HG02981 (cell line): Measurements from ENCODE around the gene AHRR.
"Not testable (repeated sequence)": the region's sequence is repeated elsewhere in the genome, so short reads cannot be mapped to it uniquely, and the experiment has no call there.

Experiments
- ATAC-seq: cut with Tn5 transposase; IDR thresholded peaks from one replicate; pipeline ENCODE4 v1.9.1; 2021; ENCODE audit warnings: mild to moderate bottlenecking, moderate library complexity; ENCODE audit not compliant: unreplicated experiment

AHRR gene

DNA sequence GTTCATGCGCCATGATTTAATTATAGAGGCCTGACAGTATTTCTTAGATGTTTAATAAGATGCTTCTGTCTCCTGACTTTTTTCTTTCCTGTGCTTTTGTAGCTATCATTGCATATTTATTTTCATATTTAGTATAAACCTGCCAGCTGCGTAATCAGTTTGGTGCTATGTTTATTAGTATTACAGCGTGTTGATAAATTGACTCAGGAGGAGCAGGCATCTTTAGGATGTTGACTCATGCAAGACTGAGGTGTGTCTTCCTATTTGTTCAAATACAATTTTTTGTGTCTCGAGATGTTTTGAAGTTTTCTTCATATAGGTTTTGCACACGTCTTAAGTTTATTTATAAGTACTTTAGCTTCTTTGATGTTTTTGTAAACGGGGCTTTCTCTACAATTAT is 85.5 kb downstream of the AHRR start:
- ATAC-seq = no peak

DNA sequence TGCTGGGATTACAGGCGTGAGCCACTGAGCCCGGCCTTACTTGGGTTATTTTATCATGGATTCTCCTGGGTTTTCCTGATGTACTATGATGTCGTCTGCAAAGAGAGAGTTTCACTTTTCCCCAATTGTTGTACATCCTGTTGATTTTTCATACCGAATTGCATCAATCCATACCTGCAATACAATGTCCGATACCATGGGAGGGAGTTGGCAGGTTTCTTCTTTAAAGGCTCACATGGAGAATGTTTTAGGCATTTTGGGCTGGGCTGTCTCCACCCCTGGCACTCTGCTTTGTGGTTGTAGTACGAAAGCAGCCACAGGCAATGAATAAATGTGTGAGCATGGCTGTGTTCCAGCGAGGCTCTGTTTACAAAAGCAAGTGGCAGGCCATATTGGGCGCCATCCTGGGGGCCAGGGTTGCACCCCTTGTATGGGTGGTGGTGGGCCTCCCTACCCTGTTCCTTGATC is 86.3 kb downstream of the AHRR start:
- ATAC-seq = no peak

DNA sequence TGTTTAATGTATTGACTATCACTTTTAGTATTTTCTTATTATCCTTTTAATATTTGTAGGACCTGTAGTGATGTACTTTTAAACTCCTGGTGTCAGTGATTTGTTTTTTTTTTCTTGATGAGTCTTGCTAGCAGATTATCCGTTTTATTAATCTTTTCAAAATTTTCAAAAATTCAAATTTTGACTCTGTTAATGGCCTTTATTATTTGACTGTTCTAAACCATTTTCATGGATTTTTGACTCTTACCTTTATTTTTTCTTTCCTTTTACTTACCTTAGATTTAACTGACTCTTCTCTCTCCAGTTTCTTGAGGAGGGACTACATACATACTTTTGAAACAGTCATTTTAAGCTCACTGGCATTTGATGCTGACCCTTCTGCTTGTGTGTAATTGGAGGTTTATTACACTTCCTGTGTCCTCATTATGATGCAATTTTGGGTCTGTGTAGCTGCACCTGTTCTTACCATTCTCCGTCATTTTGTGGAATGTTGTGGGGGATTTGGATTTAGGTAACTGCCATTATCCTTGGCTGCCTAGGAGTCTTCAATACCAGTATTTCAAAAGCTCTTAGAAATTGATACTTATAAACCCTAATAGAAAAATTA is 89.5 kb downstream of the AHRR start:
- ATAC-seq = no peak

DNA sequence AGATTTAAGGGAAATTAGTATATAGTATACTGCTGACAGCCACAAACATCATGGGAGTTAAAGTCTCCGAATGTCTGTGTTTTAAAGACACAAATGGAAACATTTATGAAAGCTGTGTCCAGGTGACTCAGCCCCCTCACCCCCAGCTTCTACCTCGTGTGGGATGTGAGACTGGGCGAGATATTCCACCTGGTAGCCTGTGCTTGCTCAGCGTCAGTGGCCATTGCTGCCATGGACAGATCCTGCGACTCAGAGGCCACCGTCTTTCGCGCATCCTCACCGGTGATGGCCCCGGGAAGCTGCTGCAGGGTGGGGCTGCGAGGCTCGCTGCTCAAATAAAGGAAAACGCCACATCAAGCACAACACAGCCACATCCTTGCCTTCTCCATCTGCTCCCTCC is 90.2 kb downstream of the AHRR start:
- ATAC-seq = no peak

DNA sequence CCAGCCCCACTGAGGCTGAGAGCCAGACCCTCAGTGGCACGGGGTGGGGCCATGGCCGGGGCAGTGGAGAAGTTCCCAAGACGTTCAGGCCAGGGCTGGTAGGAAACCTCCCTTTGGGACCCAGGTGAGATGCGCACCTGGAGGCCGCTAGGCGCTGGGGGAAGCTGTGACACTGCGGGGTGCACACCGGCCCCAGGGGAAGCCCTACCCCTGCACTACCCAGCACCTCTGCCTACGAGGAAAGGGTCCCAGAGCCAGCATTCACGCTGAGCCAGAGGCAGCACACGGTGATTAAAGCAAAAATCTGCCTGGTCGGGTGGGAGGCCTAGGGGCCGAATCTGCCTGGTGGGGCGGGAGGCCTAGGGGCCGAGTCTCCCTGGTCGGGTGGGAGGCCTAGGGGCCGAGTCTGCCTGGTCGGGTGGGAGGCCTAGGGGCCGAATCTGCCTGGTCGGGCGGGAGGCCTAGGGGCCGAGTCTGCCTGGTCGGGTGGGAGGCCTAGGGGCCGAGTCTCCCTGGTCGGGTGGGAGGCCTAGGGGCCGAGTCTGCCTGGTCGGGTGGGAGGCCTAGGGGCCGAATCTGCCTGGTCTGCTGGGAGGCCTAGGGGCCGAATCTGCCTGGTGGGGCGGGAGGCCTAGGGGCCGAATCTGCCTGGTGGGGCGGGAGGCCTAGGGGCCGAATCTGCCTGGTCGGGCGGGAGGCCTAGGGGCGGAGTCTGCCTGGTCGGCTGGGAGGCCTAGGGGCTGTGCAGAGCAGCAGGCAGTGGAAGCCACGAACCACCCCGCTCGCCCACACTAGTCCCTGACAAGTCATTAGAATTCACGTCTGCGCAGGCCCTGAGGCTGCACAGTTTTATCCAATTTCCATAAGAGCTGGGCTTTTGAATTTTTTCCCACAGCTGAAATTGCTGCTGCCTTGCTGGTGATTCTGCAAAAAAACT is 93.7 kb downstream of the AHRR start:
- ATAC-seq = not testable (repeated sequence)

DNA sequence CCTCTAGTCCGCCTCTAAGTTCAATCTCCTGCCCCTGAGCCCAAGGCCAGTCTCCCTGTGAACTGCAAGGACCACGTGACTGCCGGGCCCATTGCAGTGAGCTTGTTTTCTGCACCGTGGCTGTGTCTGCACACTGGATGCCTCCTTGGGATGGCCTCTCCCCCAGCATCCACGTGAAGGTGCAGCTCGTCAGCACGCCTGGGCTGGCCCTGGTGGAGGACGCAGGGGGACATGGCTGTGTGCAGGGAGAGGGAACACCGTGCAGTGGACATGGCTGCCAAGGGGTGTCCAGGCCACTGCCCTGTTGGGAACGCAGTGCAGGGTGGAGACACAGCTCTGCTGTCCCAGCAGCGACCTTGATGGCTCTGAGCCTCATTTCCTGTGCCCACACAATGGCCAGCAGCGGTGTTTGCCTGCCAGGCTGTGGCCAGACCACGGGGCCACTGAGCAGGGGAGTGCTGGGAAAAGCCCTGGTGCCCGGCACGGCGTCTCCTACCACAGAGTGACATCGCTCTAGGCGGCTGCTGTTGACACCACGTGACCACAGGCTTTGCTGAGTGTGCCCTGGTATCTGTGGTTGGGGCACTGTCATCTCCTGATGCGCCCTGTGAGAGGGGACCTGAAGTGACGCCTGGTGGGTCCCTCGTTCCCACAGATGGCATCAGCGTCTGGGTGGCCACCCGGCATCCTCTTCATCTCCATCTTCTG is 94.6 kb downstream of the AHRR start:
- ATAC-seq = no peak

DNA sequence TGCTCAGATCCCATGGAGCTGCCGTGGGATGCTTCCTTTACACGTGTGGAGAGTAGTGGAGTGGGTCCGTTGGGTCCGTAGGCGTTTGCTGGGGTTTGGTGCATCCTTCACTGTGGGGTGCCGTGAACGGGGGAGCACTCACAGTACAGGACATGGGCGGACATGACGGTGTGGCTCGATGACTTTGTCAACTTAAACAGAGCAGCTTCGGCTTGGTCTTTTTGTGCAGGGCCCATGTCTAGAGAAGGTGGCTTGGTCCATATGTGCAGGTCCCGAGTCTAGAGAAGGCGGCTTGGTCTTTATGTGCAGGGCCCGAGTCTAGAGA is 95.1 kb downstream of the AHRR start:
- no peak for ATAC-seq

DNA sequence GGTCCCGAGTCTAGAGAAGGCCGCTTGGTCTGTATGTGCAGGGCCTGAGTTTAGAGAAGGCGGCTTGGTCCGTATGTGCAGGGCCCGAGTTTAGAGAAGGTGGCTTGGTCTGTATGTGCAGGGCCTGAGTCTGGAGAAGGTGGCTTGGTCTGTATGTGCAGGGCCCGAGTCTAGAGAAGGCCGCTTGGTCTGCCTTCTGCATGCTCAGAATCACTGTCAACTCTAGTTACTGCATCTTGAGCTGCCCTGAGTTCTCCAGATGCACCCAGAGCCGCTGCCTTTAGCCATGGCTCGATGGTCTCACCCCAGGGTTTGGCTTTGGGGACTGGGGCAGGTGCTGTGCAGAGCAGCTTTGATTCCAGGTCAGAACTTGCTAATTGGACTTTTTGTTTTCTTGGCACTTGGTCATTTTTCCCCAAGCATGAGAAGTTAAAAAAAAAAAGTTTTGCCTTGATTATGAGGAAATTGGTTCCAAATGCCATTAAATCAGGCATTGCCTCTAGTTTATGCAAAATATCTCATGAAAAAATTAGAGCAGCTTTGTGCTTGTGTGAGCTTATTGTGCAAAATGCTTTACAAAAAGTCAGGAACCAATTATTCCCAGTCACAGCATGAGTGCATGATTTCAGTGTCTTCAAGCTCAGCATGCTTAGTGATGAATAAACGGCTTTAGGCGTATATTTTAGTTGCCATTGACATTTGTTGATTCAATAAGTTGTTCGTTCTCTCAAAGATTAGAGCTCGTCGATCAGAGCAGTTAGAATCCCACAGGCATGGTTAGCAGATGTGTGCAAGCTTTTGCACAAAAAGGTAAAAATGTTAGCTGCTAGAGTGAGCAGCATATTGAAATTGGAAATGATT is 96.0 kb downstream of the AHRR start:
- ATAC-seq = no peak

DNA sequence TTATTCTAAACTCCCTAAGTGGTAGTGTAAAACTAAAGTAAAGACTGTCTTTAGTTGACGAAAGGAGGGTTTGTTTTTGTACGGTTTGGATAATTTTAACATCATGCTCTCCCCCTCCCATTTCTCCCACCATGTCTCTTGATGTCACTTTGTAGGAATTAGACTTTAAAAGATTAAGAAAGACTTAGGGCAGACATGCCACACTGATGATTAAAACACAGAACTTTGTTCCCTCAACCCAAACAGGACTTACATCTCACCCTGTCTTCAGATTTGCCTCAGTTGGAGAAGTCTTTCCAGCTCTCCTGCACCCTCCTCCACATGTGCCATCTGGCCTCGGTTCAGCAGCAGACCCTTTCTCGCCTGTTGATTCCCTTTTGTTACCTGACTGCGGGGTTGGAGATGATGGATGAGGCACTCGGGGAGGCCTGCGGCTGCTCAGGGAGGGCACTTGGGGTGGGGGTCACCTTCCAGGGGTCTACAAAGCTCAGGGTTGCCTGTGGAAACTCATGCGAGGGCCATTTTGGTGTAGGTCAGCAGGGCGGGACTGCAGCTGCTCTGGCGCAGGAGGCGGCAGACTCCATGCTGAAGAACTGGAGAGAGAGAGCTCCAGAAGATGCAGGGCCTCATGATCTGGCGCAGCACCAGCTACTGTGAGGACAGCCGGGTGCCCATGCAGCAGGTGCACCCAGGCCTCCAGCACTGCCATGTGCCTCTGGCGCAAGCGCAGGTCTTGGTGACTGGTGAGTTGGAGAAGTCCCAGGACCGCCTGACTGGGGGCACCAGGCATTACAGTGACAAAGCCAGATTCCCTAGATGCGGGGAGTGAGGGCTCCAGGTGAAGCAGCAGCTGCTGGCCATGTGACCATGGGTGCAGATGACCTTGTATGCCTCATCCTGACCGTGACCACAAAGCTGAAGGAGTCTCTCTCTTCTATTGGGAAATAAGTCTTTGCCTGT is 96.9 kb downstream of the AHRR start:
- no peak for ATAC-seq

DNA sequence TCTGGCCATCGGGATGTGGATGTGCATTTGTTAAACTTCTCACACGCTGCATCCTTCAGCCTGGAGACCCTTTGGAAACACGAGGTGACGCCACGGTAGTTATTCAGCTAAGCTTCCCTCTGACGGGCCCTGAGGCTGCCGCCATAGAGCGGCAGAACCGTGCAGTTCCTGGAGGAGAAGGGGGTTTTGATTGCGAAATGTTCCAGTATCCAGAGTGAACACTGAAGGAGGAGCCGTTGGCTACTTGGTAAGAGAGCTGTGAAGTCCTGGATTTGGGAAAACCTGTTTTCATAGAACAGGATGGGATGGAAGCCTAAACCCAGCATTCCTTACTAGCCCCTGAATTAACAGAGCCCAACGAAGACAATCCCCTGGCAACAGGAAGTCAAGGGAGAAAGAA is 98.5 kb downstream of the AHRR start:
- no peak for ATAC-seq

DNA sequence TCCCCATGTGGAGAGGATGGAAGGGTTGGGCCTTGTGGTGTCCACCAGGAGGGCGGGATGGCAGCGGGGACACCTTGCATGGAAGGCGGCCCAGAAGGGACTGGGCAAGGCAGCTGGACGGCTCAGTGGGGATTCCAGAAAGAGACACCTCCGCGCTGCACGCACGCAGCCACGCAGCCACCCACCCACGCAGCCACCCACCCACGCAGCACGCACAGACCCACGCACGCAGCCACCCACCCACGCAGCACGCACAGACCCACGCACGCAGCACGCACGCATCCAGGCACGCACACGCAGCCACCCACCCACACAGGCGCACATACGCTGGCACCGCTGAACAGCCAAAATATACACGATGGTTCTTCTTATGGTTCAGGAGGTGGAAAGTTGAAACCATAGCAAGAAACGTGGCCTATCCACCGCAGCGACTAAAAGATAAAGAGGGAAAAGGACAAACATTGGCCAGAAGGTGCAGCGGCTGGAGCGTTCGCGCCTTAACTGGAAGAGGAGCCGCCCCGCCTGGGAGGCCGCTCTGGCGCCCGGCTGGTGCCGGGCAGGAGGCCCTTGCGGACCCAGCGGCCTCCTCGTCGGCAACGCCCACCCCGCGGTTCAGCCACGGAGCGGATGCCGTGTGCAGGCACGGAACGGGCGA is 99.2 kb downstream of the AHRR start:
- ATAC-seq = no peak

DNA sequence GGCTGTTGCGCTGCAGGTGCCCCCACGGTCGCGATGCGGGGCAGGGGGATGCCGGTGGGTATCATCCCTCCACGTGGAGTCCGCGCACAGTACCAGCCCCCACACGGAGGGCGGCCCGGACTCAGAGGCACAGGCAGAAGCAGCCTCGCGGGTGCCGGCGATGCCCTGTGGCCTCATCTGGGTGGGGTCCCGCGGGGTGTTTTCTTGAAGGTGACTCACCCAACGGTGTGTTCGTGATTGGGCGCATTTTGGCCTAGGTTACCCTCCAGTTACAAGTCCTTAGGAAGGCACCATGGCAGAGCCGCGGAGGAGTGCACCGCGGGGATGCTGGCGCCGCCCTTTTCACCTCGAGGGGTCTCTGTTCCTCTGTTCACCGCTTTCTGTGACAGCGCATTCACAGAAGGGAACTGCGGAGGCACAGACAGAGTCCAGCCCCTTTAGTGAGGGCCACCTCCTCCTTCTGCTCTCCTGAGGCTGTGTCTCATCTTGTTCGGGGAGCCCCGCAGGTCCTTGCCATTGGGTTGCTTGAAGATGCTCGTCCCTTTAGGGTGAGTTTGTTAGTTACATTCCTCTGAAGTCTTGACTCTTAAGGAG is 99.9 kb downstream of the AHRR start:
- ATAC-seq = no peak

DNA sequence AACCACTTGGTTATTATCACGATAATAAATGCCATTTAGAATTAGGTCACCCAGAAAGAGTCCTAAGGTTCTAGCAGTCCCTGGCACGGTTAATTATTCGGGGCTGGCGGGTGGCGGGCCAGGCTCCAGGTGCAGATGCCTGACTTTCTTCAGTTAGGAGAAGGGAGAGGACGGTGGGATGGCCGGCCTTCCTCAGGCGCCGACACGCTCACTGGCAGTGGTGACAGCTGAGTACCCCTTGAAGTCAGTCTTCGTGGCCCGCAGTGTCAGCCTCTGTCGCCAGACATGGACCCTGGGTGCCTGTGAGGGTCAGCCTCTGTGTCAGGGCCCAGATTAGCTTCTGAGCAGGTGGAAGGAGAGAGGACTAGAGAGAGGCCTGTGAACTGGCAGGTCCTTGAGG is 100.4 kb downstream of the AHRR start:
- ATAC-seq = no peak

DNA sequence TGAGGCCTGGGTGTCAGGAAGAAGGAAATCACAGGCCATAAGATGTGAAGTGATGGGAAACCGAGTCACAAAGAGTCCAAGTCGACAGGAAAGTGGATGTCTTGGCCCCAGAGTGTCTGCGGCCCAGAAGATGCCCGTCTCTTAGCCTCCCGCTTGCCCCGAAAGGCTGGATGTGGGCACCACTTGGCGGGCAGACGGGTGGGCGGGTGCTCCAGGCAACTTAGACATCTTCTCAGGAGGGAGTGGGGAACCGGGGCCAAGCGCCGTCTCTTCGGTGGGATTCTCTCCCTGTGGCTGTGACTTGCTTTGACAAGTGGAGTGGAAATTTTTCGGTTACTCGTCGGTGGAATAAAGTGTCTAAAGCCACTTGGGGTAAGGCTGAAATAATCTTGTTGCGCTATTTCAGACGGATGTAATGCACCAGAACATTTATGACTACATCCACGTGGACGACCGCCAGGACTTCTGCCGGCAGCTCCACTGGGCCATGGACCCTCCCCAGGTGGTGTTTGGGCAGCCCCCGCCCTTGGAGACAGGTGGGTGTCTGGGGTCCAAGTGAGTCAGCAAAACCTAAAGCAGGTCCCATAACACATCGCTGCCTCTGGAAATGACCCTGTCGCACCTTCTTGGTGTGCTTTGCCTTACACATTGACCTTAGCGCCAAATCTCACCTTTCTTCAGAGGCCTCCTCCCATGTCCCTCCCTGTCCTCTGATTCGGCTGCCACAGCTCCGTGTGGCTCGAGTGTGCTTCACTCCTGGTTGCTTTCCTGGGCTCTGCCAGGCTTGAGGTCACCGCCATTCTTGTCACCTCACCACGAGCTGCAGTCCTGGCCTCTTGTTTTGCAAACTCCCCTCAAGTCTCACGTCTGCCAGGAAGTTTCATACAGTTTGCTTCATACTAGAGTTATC is 101.1 kb downstream of the AHRR start:
- no peak for ATAC-seq

DNA sequence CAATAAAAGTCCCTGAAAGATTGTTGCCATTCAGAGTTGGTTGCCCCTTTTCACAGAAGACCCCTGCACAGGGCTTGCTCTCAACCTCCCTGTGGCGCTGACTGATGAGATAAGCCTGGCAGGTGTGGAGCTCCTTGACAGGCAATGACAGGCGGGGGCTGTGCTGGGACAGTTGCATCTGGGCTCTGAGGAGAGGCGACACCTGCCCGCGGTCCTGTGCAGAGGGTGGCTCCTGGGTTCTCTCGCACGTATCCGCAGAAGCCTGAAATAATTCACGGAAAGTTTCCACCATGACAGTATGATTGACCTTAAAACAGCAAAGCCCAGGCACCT is 101.7 kb downstream of the AHRR start:
- ATAC-seq = no peak

DNA sequence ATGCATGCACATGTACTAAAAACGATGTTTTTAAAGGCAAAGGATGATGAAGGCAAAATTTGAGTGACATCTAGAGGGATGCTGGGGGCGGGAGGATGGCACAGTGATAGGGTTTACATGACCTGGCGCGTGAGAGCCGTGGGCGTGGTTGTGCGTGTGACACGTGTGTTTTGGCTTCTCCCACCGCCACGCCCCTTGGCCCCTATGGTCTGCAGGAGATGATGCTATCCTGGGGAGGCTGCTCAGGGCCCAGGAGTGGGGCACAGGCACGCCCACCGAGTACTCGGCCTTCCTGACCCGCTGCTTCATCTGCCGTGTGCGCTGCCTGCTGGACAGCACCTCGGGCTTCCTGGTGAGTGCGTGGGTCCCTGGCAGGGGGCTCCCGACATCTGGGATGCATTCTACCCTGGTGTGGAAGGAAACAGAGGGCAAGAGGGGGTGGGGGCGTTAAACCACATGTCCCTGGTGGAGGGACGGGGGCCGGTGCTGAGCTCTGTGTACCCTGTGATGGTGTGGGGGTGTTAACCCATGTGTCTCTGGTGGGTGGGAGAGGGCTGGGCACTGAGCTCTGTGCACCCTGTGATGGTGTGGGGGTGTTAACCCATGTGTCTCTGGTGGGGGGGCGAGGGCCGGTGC is 102.2 kb downstream of the AHRR start:
- no peak for ATAC-seq

DNA sequence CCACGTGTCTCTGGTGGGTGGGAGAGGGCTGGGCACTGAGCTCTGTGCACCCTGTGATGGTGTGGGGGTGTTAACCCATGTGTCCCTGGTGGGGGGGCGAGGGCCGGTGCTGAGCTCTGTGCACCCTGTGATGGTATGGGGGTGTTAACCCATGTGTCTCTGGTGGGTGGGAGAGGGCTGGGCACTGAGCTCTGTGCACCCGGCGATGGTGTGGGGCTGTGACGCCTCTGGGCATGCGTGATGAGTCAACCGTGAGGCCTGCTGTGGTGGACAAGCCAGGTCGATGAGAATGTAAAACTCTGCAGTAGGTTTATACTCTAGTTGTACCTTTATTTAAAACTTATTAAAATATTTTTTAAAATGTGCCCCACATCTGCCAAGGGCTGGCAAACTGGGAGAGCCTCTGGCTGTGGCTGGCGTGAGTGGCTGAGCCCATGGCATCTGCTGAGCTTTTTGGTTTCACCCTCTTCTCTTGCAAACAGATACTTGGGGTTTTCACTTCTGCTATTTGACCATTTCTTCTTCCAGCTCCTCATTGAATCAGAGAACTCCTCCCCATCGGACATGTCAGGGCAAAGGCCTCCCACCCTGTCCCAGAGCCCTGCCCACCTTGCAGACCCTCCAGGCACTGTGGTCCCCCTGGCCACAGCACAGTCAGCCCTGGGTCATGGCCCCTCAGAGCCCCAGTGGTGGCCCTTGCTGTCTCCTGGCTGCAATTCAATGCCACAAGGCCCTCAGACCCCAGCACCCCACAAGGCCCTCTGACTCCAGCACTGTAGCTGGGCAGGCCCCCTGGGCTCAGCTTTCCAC is 103.0 kb downstream of the AHRR start:
- peak; percentile 86 for ATAC-seq
